C1 segment of cervical spinal cord (tissue), 14 donors: ENCODE data around the gene HDLBP.

Source experiments
- DNase-seq, 14 donors: peaks; one replicate each; lab custom pipeline; 2025; lab: John Stamatoyannopoulos, UW

The HDLBP gene

GRCh38 chr2:241214766-241215165, 100.7 kb downstream of the HDLBP start:
- no peak for DNase-seq

GRCh38 chr2:241214209-241214608, 101.3 kb downstream of the HDLBP start:
- DNase-seq: no peak

GRCh38 chr2:241213567-241213966, 101.9 kb downstream of the HDLBP start:
- no peak for DNase-seq

GRCh38 chr2:241213041-241213440, 102.4 kb downstream of the HDLBP start:
- DNase-seq: no peak

- DNase-seq: no peak
Measured at GRCh38 chr2:241211276-241211675, 104.2 kb downstream of the HDLBP start.

- no peak for DNase-seq
Measured at GRCh38 chr2:241209271-241209670, 106.2 kb downstream of the HDLBP start.

- peak in 9 of 14 donors; percentile 23 to 83 (median 53) for DNase-seq
Measured at GRCh38 chr2:241208058-241208457, 107.4 kb downstream of the HDLBP start.

- peak in 1 of 14 donors; percentile 51 for DNase-seq
Measured at GRCh38 chr2:241207641-241208040, 107.8 kb downstream of the HDLBP start.

GRCh38 chr2:241207151-241207550, 108.3 kb downstream of the HDLBP start:
- no peak for DNase-seq

GRCh38 chr2:241205086-241205485, 110.4 kb downstream of the HDLBP start:
- DNase-seq: no peak

GRCh38 chr2:241204490-241204889, 111.0 kb downstream of the HDLBP start:
- DNase-seq: no peak

GRCh38 chr2:241204010-241204384, 111.5 kb downstream of the HDLBP start:
- no peak for DNase-seq

GRCh38 chr2:241203218-241204009, 112.1 kb downstream of the HDLBP start:
- no peak for DNase-seq

- no peak for DNase-seq
Measured at GRCh38 chr2:241202681-241203080, 112.8 kb downstream of the HDLBP start.

GRCh38 chr2:241202268-241202585, 113.2 kb downstream of the HDLBP start:
- no peak for DNase-seq

GRCh38 chr2:241201445-241202267, 113.8 kb downstream of the HDLBP start:
- DNase-seq: no peak

- DNase-seq: no peak
Measured at GRCh38 chr2:241200822-241201395, 114.6 kb downstream of the HDLBP start.

GRCh38 chr2:241199897-241200821, 115.3 kb downstream of the HDLBP start:
- DNase-seq: no peak

GRCh38 chr2:241199286-241199685, 116.2 kb downstream of the HDLBP start:
- no peak for DNase-seq

- no peak for DNase-seq
Measured at GRCh38 chr2:241198381-241199279, 116.8 kb downstream of the HDLBP start.
